ENCODE results near the gene APC2.

- TF ChIP-seq POLR2A (IDR thresholded peaks at IDR 0.05) (no peak), CTCF (IDR thresholded peaks at IDR 0.05) (no peak)
Observed at GRCh38 chr19:1455336-1456120, 5.6 kb downstream of the APC2 start.
